IPS-20b (cell line): Measurements from ENCODE around the gene APOL2.
"Not testable (repeated sequence)": the region's sequence is repeated elsewhere in the genome, so short reads cannot be mapped to it uniquely, and the experiment has no call there.

ENCODE experiments used
- H3K27ac ChIP-seq: one replicate; pipeline ENCODE4 v1.5.1; 2013; ENCODE audit warnings: low read length
- H3K27me3 ChIP-seq: 2 replicates; pipeline ENCODE4 v1.6.1; 2013; ENCODE audit warnings: mild to moderate bottlenecking, low read length, inconsistent platforms; ENCODE audit not compliant: insufficient read depth
- H3K36me3 ChIP-seq: 2 replicates; pipeline ENCODE4 v1.6.1; 2013; ENCODE audit warnings: low read depth, mild to moderate bottlenecking, inconsistent platforms, low read length, moderate library complexity; ENCODE audit not compliant: insufficient read depth
- H3K4me1 ChIP-seq: 2 replicates; pipeline ENCODE4 v1.6.1; 2013; ENCODE audit warnings: mild to moderate bottlenecking, control low read depth, inconsistent platforms, low read length, moderate library complexity; ENCODE audit not compliant: insufficient read depth
- H3K4me3 ChIP-seq: 2 replicates; pipeline ENCODE4 v1.5.1; 2013; ENCODE audit warnings: mild to moderate bottlenecking, low read length, inconsistent platforms
- H3K9ac ChIP-seq: 2 replicates; pipeline ENCODE4 v1.6.1; 2013; ENCODE audit warnings: low read depth, mild to moderate bottlenecking, inconsistent platforms, low read length, moderate library complexity
- H3K9me3 ChIP-seq: 2 replicates; pipeline ENCODE4 v1.6.1; 2013; ENCODE audit warnings: mild to moderate bottlenecking, low read depth, low read length, inconsistent platforms; ENCODE audit not compliant: insufficient read depth

APOL2 gene

DNA sequence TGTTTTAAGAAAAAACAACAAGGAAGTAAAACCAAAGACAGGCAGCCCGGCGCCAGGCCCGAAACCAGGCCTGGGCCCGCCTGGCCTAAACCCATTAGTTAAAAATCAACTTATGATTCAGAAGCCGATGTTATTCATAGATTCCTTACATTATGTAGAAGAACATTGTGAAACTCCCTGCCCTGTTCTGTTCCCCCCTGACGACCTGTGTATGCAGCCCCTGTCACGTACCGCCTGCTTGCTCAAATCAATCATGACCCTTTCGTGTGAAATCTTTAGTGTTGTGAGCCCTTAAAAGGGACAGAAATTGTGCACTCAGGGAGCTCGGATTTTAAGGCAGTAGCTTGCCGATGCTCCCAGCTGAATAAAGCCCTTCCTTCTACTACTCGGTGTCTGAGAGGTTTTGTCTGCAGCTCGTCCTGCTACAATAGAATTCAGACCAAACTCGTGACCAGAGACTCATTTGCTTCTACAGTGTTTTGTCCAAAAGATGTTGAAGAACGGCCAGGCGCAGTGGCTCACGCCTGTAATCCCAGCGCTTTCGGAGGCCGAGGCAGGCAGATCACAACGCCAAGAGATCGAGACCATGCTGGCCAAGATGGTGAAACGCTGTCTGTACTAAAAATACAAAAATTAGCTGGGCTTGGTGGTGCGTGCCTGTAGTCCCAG is 11.1 kb upstream of the APOL2 start:
- H3K9me3 ChIP-seq: peaks cover 13% of the 10 kb centered on the region
- H3K27ac ChIP-seq, H3K9ac ChIP-seq, H3K36me3 ChIP-seq, H3K27me3 ChIP-seq, H3K4me3 ChIP-seq, H3K4me1 ChIP-seq: not testable (repeated sequence)

DNA sequence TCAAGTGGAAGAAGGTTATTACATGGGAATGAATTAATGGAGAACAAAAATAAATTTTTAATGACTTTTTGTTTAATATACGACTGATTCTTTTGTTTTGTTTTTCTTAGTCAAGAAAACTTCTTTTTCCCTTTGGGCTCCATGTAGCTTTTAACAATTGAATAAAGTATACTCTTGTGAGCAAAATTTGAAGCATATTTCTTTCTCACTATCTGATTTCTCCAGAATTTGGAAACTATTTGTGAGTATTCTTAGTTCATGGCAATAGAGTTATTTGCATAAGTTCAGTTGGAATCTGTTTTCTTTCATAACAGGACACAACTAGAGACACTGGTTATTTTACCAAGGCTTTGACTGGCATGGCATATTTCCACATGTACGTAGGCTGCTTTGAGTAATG is 9.8 kb upstream of the APOL2 start:
- H3K36me3 ChIP-seq: no peaks in the 10 kb centered on the region
- H3K9me3 ChIP-seq: peaks cover 13% of the 10 kb centered on the region
- no peaks in the 10 kb centered on the region; the same call in 1 of the 2 replicates for H3K27me3 ChIP-seq
- H3K27ac ChIP-seq: no peak overlapping the region
- peaks cover 4% of the 10 kb centered on the region; the same call in 1 of the 2 replicates for H3K4me1 ChIP-seq
- H3K4me3 ChIP-seq: no peak overlapping the region
- H3K9ac ChIP-seq: no peak overlapping the region

DNA sequence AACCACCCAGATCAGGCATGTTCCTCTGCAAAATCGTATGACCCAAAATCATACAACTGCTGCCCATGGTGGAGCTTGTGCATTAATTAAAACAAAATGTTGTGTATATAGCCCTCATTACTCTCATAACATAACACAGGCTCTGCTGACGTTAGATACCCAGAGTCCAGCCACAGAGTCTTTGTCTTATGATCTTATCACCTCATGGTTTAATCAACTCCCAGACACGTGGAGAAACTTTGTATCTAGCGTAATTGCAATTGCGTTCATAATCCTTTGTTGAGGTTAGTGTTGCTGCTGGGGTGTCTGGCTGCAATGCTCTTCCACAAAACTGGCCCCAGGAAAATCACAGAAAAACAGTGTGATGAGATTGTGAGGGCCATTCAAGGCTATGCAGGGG is 8.6 kb upstream of the APOL2 start:
- no peak overlapping the region for H3K27ac ChIP-seq
- no peaks in the 10 kb centered on the region for H3K36me3 ChIP-seq
- peaks cover 4% of the 10 kb centered on the region; the same call in 1 of the 2 replicates for H3K4me1 ChIP-seq
- peaks cover 13% of the 10 kb centered on the region for H3K9me3 ChIP-seq
- no peak overlapping the region for H3K9ac ChIP-seq
- H3K4me3 ChIP-seq: no peak overlapping the region
- H3K27me3 ChIP-seq: no peaks in the 10 kb centered on the region

DNA sequence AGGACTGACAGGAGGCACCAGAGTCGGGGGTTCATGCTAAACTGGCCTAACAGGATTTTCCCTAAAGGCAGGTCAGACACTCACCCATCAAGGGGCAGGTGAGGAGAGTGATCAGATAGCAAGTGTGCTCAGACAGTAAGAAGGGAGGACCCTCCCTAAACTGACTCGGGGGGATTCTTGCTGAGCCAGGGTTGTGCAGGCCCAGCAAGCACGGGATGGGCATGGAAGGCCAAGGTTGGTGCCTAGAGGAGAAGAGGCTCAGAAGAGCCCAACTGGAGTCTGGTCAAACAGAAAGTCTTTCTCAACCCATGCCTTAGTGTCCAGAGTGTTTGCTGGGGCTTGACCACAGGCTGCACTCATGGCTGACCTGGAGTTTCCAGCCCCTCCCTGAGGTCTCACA is 7.4 kb upstream of the APOL2 start:
- H3K4me1 ChIP-seq: peaks cover 4% of the 10 kb centered on the region; the same call in 1 of the 2 replicates
- H3K27me3 ChIP-seq: no peaks in the 10 kb centered on the region
- no peak overlapping the region for H3K4me3 ChIP-seq

DNA sequence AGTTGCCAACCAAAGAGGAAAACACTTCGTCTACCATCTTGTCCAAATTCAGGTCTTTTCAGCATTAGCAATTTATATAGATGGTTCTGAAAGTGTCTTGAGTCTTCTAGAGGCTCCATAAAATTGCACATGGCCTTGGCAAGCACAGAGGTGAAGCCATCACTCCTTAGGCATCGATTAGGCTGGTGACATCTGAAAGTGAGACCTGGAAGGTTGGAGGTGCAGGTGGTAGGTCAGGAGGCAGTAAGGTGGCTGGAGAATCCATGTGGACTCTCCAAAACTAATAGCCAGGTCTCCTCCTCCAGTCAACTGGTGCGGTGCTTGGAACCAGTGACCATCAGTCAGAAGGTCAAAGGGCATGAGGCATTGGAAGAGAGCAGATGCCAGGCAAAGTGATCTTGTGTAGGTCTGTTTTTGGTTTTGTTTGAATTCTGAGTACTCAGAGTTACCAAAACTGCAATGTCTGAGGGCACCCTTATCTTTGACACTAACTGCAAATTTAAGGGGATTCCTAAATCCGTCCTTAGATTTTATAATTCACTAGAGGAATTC is 6.6 kb upstream of the APOL2 start:
- Histone ChIP-seq H3K36me3 (no peaks in the 10 kb centered on the region), H3K9ac (no peak overlapping the region), H3K27me3 (no peaks in the 10 kb centered on the region), H3K27ac (no peak overlapping the region), H3K4me3 (no peak overlapping the region), H3K9me3 (peaks cover 13% of the 10 kb centered on the region), H3K4me1 (no peaks in the 10 kb centered on the region)

More for the DNA sequence above, 7.4 kb upstream of the APOL2 start:
- H3K36me3 ChIP-seq: no peaks in the 10 kb centered on the region
- H3K27ac ChIP-seq: no peak overlapping the region
- H3K9me3 ChIP-seq: peaks cover 13% of the 10 kb centered on the region
- no peak overlapping the region for H3K9ac ChIP-seq

DNA sequence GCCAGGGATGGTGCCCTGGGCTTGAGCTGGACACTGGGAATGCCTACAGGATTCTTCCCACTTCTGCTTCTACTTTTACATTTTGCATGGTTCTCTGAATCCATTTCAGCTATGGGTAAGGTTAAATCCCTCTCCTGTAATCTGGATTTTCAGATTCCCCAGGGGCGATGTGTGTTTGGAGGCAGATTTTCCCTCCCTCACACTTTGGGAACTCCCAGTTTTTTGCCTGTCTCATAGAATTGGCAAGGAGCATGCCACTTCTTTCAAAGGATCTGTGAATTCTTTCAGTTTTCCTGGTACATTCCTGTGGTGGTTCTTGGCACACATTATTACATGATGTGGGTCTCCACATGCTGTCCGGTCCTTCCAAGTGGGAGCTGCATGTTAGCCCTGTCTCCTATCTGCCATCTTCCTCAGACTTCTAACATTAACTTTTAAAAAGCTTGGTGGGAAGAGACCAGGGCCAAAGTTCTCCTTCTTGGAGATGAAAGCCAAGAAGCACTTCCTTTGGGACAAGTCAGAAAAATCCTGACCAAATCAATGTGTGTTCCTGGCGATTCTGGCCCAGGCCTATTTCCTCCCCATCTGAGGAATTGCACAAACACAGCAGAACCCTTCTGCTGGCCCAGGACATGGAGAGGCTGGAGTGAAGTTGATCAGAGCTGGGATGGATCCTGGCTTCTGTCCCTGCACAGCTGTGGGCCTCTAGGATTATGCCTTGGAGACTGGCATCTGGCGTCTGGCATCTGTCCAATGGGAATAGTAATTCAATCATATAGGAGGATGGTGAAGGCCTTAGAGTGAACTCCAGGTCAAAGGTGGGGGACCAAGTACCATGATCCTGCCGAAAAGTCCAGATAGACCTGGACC is 5.4 kb upstream of the APOL2 start:
- H3K27ac ChIP-seq: no peak overlapping the region
- no peaks in the 10 kb centered on the region for H3K36me3 ChIP-seq
- H3K9me3 ChIP-seq: peaks cover 13% of the 10 kb centered on the region
- no peak overlapping the region for H3K9ac ChIP-seq
- H3K4me1 ChIP-seq: peaks cover 2% of the 10 kb centered on the region; the same call in 1 of the 2 replicates
- no peak overlapping the region for H3K4me3 ChIP-seq
- no peaks in the 10 kb centered on the region for H3K27me3 ChIP-seq

DNA sequence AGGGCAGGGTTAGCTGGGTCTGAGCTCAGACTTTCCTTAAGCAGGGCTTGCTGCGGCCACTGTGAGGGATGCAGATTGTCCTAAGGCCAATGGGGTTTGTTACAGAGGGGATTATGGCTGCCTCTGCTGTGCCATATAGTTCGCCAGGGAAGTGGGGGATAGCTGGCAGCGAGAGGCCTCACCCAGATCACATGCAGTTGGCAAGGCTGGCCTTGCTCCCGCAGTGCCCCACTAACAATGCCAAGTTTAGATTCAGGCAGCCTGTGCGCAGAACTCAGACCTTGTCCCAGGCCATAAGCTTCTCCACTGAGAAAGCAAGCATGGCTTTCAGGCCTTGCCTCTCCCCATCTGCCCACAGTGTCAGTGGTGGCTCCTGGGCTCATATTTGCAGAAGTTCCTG is 4.7 kb upstream of the APOL2 start:
- Histone ChIP-seq H3K4me3 (no peak overlapping the region), H3K27me3 (no peaks in the 10 kb centered on the region), H3K9me3 (peaks cover 6% of the 10 kb centered on the region; the same call in 1 of the 2 replicates), H3K36me3 (no peaks in the 10 kb centered on the region), H3K9ac (no peak overlapping the region), H3K27ac (no peak overlapping the region), H3K4me1 (peaks cover 4% of the 10 kb centered on the region; the same call in 1 of the 2 replicates)

DNA sequence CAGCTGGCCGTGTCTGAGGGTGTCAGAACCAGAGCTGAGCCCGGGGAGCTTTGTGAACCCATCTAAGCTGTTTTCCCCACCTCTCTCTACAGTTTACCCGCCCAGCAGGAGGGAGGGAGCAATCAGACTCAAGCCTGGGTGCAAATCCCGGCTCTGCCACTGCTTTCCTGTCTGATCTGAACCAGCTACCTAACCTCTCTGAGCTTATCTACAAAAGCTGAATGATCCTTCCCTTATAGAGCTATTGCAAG is 252 bp downstream of the APOL2 start:
- no peaks in the 10 kb centered on the region for H3K9me3 ChIP-seq
- H3K4me3 ChIP-seq: peak overlapping the region; percentile 79
- H3K9ac ChIP-seq: peak overlapping the region; percentile 80; the same call in 1 of the 2 replicates
- H3K27ac ChIP-seq: peak overlapping the region; percentile 38
- H3K36me3 ChIP-seq: no peaks in the 10 kb centered on the region
- no peaks in the 10 kb centered on the region for H3K27me3 ChIP-seq
- peaks cover 4% of the 10 kb centered on the region; the same call in 1 of the 2 replicates for H3K4me1 ChIP-seq

DNA sequence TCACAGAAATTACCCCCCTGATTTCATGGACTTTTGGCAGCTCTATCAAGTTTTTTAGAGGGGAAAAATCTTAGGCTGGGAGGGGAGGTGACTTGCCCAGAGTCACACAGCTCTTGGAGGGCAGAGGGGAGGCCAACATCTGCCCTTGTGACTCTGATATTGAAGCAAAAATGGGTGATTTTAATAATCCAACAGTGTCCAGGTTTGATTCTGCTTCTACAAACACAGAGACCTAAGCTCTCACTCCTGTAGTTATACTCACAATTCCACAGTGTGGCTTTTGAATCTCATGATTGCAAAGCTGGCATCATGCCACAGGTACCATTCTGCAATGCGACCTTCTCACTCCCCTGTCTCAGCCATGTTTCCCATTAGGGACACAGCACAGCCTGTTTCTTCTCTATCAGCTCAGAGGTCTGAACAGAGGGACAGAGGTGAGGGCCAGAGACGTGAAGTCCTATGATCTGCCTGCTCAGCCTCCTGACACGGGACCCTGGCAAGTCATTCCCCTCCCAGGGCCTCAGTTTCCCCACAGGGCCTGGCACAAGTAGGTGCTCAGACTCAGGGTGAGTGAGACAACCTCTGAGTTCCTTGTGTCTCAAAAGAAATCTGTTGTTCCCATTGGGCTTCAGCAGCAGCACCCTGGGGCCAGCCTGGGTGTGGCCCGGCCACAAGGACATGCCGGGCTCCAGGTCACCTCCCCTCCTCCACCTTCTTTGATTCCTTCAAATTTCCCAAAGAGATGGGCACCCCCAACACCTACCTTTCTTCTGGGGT is 766 bp downstream of the APOL2 start:
- Histone ChIP-seq H3K4me3 (peak overlapping the region; percentile 79), H3K9ac (peak overlapping the region; percentile 80; the same call in 1 of the 2 replicates), H3K27me3 (no peaks in the 10 kb centered on the region), H3K9me3 (no peaks in the 10 kb centered on the region), H3K4me1 (peaks cover 4% of the 10 kb centered on the region; the same call in 1 of the 2 replicates), H3K36me3 (no peaks in the 10 kb centered on the region), H3K27ac (no peak overlapping the region)

DNA sequence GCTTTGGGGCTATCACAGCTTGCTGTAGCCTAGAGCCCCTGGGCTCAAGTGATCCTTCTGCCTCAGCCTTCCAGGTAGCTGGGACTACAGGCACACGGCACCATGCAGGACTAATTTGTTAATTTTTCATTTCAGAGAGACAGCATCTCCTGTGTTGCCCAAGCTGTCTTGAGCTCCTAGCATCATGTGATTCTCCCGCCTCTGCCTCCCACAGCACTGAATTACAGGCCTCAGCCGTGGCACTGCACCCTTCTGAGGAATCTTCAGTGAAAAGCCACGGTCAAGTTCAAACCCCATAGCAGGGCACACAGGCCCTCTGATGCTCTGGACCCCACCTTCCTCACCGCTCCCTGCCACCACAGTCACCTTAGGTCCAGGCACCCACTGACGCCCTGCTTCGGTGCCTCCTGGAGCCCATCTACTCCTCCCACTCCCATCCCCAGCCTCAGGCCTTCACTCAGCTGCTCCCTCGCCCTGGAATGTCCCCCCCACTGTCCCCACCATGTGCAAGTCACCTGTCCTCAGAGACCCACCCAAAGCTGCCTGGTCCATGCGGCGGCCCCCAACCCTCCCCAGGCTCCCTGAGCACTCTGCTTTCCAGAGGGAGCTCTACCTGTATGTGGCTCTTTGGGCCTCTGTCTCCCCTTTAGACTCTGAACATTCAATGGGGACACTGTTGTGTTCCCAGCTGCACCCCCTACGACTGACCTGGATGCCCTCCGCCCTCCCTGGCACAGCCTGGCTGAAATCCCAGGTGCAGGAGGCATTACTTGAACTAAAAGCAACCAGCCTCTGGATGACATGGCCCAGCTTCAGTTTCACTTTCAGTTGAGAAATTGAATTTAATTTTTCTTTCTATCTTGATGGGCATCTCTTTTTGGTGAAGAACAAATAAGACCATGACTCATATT is 1.6 kb downstream of the APOL2 start:
- Histone ChIP-seq H3K36me3 (no peaks in the 10 kb centered on the region), H3K4me3 (no peak overlapping the region), H3K27ac (no peak overlapping the region), H3K4me1 (peaks cover 4% of the 10 kb centered on the region; the same call in 1 of the 2 replicates), H3K27me3 (no peaks in the 10 kb centered on the region), H3K9ac (no peak overlapping the region), H3K9me3 (no peaks in the 10 kb centered on the region)
